Measurements from ENCODE around the gene RASGRP3. TPM values are rescaled to one million over a fixed set of nuclear protein-coding genes. Genes with fewer than 3 reads are reported as not detected.

The RASGRP3 gene
- total and polyA plus RNA-seq, 2 donors (not counting 1 experiment from before 2014, with no cell fraction given): 0.50 to 6.1 TPM

DNA sequence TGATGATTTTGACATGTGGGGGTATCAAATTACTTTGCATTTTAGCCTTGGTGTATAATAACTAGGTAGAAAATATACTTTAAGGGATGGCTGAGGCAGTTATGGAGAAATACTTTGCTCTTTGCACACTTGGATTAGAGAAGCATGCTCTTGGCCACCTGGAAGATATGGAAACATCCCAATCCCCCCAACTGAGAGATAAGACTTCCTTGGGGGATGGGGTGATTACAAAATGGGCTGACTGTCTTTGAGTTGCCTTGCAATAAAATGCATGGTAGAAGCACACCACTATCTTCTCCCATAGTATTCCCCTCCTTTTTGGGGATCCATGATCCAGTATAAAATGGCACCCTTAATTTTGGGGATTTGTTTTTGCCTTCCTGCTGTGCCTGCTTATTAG, 137.7 kb downstream of the RASGRP3 start:
- H2AFZ ChIP-seq (ENCODE audit: low read length): no peak overlapping the region
- H3K36me3 ChIP-seq (ENCODE audit: control insufficient read depth, insufficient read depth, low read length): no peaks in the 10 kb centered on the region
- H3K9me3 ChIP-seq (ENCODE audit: control insufficient read depth, insufficient read depth, low read depth, low read length): no peaks in the 10 kb centered on the region
- no peaks in the 10 kb centered on the region for H3K27me3 ChIP-seq (ENCODE audit: control insufficient read depth, insufficient read depth, low read length)
- H3K9ac ChIP-seq (ENCODE audit: insufficient read depth, low read length): no peak overlapping the region
- no peaks in the 10 kb centered on the region for H3K4me1 ChIP-seq (ENCODE audit: control insufficient read depth, extremely low read depth, insufficient read depth, low read length)
- no peak overlapping the region for H3K4me2 ChIP-seq (ENCODE audit: extremely low read depth, insufficient read depth, low read length)
- no peaks in the 10 kb centered on the region for H3K79me2 ChIP-seq (ENCODE audit: control insufficient read depth, insufficient read depth, low read length)
- no peaks in the 10 kb centered on the region for H4K20me1 ChIP-seq (ENCODE audit: control insufficient read depth, extremely low read depth, insufficient read depth, low read length)
- H3K4me3 ChIP-seq (replicated peaks in 1 of 4; ENCODE audit: control extremely low read depth in 1 of 4, insufficient read depth in 1 of 4, low read depth in 3 of 4, low read length in 4 of 4): no peak overlapping the region
- no peak overlapping the region for H3K27ac ChIP-seq (ENCODE audit: insufficient read depth, low read length)
- DNase-seq (ENCODE audit: low read depth in 2 of 2): no peak
- TF ChIP-seq EZH2 (IDR thresholded peaks at IDR 0.05; ENCODE audit: low read length, missing control alignments): no peak
- no peak for TF ChIP-seq CTCF (conservative IDR thresholded peaks at IDR 0.05 in 1 of 2, IDR thresholded peaks at IDR 0.05 in 1 of 2; ENCODE audit: low read depth in 1 of 2, low read length in 2 of 2)

Other genes with a start within 250 kb of the RASGRP3 start
- gene FAM98A, start 122.7 kb downstream of the RASGRP3 start, total RNA-seq: 16.2 and 19.0 TPM in 2 replicates
- gene FAM98A, start 122.7 kb downstream of the RASGRP3 start, polyA plus RNA-seq: 243 and 312 TPM in 2 replicates

Data from fibroblast of lung (primary cell).